OCI-LY7 (cell line): ENCODE results near the gene TMEM154. TPM values are rescaled to one million over a fixed set of nuclear protein-coding genes. Genes with fewer than 3 reads are reported as not detected.

Experiments
- BruUV-seq: library from RNA; stranded (reverse); fragments of 400-500 nt; replicated peaks from 2 replicates; lab custom pipeline; 2021; lab: Mats Ljungman, UMichigan
- CTCF ChIA-PET: fragments of 300-600 bp; sonication (Branson Sonifier 250); formaldehyde crosslinking; loops from one replicate; lab custom pipeline; 2022; ENCODE audit warnings: antibody characterized with exemption; ENCODE audit not compliant: unreplicated experiment; lab: Charles Lee
- POLR2A ChIA-PET: fragments of 300-600 bp; sonication (Branson Sonifier 250); formaldehyde crosslinking; loops from one replicate; lab custom pipeline; 2022; ENCODE audit warnings: antibody characterized with exemption; lab: Charles Lee
- DNase-seq: peaks from one replicate; pipeline ENCODE4 v3.0.0-alpha.2; 2015; ENCODE audit warnings: low spot score
- H2AFZ ChIP-seq: fragments of 200-600 bp; sonication (generic), shearing (Covaris generic); 2 replicates; pipeline ENCODE4 v1.6.1; 2014; ENCODE audit warnings: mild to moderate bottlenecking, antibody characterized with exemption, low read length, moderate library complexity
- H3K27ac ChIP-seq: fragments of 200-600 bp; sonication (generic); 2 replicates; pipeline ENCODE4 v1.5.1; 2014; ENCODE audit warnings: mixed run types, low read depth, mild to moderate bottlenecking, moderate library complexity, low read length, inconsistent platforms; ENCODE audit not compliant: poor library complexity, severe bottlenecking
- H3K36me3 ChIP-seq: fragments of 200-600 bp; sonication (generic); 2 replicates; pipeline ENCODE4 v1.6.1; 2014; ENCODE audit warnings: mild to moderate bottlenecking, antibody characterized with exemption, low read length, moderate library complexity, mixed read lengths; ENCODE audit not compliant: insufficient read depth
- H3K4me1 ChIP-seq: fragments of 200-600 bp; sonication (generic); 2 replicates; pipeline ENCODE4 v1.5.1; 2014; ENCODE audit warnings: mild to moderate bottlenecking, low read length; ENCODE audit not compliant: insufficient read depth, poor library complexity, severe bottlenecking
- H3K4me2 ChIP-seq: fragments of 200-600 bp; sonication (generic); 2 replicates; pipeline ENCODE4 v1.6.1; 2014; ENCODE audit warnings: mild to moderate bottlenecking, low read length
- H3K4me3 ChIP-seq: fragments of 200-600 bp; sonication (generic); 2 replicates; pipeline ENCODE4 v1.5.1; 2014; ENCODE audit warnings: mild to moderate bottlenecking, low read depth, low read length; ENCODE audit not compliant: poor library complexity, severe bottlenecking
- H3K79me2 ChIP-seq: fragments of 200-600 bp; sonication (generic); 2 replicates; pipeline ENCODE4 v1.6.1; 2016; ENCODE audit warnings: low read depth, mild to moderate bottlenecking, low read length, moderate library complexity, mixed read lengths; ENCODE audit not compliant: insufficient read depth
- H3K9me2 ChIP-seq: fragments of 200-600 bp; sonication (generic); 2 replicates; pipeline ENCODE4 v1.6.1; 2016; ENCODE audit warnings: mild to moderate bottlenecking, low read length, mixed read lengths; ENCODE audit not compliant: insufficient read depth
- H3K9me3 ChIP-seq: fragments of 200-600 bp; sonication (generic); 2 replicates; pipeline ENCODE4 v1.6.1; 2014; ENCODE audit warnings: mild to moderate bottlenecking, mixed run types, low read length, mixed read lengths
- H4K20me1 ChIP-seq: fragments of 200-600 bp; sonication (generic); 2 replicates; pipeline ENCODE4 v1.6.1; 2014; ENCODE audit warnings: mild to moderate bottlenecking, antibody characterized with exemption, low read length, moderate library complexity, mixed read lengths; ENCODE audit not compliant: insufficient read depth
- EZH2phosphoT487 ChIP-seq: fragments of 200-600 bp; sonication (generic); IDR thresholded peaks from 2 replicates; pipeline ENCODE4 v1.6.1; 2018; ENCODE audit warnings: low read depth, borderline replicate concordance, mild to moderate bottlenecking, mixed run types, antibody characterized with exemption, low read length, moderate library complexity, mixed read lengths
- intact Hi-C: fragments of 100-400 bp; cut with micrococcal nuclease; formaldehyde crosslinking; loops from one replicate; pipeline ENCODE4 v1.10.0; 2022; ENCODE audit not compliant: unreplicated experiment
- total RNA-seq, 2 experiments: library from RNA; depleted of rRNA in 1 of 2; stranded (reverse); fragments of >200 nt in 1 of 2; shearing (Covaris generic) in 1 of 2; gene quantifications; 2 replicates each; pipeline ENCODE4 v1.2.3, GENCODE V29; 2014 to 2022
- TF ChIP-seq, protein P1 (sequence below): fragments of 200-600 bp; sonication (generic); conservative IDR thresholded peaks from 2 replicates; pipeline ENCODE4 v1.5.1; 2014; ENCODE audit warnings: mild to moderate bottlenecking, antibody characterized with exemption, low read length, moderate library complexity, mixed read lengths

TMEM154 gene
- total RNA-seq, 2 experiments from 2014 or later = 17.6 to 59.6 TPM

- no peaks in the 10 kb centered on the region for H3K9me3 ChIP-seq
- DNase-seq = no peak
- intact Hi-C loops = no loop called here
- no peaks in the 10 kb centered on the region for H3K36me3 ChIP-seq
- H3K27ac ChIP-seq = no peak overlapping the region
- TF ChIP-seq, protein P1, sequence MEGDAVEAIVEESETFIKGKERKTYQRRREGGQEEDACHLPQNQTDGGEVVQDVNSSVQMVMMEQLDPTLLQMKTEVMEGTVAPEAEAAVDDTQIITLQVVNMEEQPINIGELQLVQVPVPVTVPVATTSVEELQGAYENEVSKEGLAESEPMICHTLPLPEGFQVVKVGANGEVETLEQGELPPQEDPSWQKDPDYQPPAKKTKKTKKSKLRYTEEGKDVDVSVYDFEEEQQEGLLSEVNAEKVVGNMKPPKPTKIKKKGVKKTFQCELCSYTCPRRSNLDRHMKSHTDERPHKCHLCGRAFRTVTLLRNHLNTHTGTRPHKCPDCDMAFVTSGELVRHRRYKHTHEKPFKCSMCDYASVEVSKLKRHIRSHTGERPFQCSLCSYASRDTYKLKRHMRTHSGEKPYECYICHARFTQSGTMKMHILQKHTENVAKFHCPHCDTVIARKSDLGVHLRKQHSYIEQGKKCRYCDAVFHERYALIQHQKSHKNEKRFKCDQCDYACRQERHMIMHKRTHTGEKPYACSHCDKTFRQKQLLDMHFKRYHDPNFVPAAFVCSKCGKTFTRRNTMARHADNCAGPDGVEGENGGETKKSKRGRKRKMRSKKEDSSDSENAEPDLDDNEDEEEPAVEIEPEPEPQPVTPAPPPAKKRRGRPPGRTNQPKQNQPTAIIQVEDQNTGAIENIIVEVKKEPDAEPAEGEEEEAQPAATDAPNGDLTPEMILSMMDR = no peak
- no peak for TF ChIP-seq EZH2phosphoT487
- POLR2A ChIA-PET = interaction anchor here (1.0 to 1.1 kb wide), 3 partner anchors 10 to 16 kb away, joined by 3 to 5 read pairs (median 3); no protein-coding TSS in a partner anchor
- no peak overlapping the region for H3K4me3 ChIP-seq
- CTCF ChIA-PET = interaction anchor here (0.6 kb wide), 1 partner anchor 73 kb away, joined by 3 read pairs; no protein-coding TSS in a partner anchor
- no TSS peak for BruUV-seq
- no peaks in the 10 kb centered on the region for H3K79me2 ChIP-seq
- H4K20me1 ChIP-seq = no peaks in the 10 kb centered on the region
- H3K9me2 ChIP-seq = no peaks in the 10 kb centered on the region
- H3K4me2 ChIP-seq = no peak overlapping the region
- no peak overlapping the region for H2AFZ ChIP-seq
- H3K4me1 ChIP-seq = peaks cover 1% of the 10 kb centered on the region
Measured at GRCh38 chr4:152572417-152573086, 107.2 kb downstream of the TMEM154 start.

DNA sequence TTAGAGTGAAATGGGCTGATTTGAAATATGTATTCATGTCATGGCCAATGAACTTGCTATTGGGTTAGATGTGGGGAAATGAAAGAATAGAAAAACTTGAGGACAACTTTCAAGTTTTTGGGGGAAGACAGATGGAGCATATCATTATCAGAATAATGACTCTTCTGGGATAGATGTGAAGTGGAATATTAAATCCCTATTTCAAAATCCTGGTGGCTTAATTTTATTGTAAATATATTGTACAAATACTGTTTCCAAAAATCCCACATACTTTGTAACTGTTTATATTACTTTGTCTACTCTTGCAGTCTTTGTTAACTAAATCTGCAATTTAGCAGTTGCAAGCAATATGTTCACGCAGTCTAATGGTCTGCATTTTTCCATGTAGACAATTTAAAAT lies 108.0 kb downstream of the TMEM154 start:
- DNase-seq = no peak
- POLR2A ChIA-PET = interaction anchor here (1.1 kb wide), 1 partner anchor 9 kb away, joined by 3 read pairs; no protein-coding TSS in a partner anchor
- BruUV-seq = no TSS peak
- intact Hi-C loops = no loop called here
- CTCF ChIA-PET = no interaction called here
- TF ChIP-seq, protein P1 = no peak
- no peak for TF ChIP-seq EZH2phosphoT487
- no peaks in the 10 kb centered on the region for H3K36me3 ChIP-seq
- H2AFZ ChIP-seq = no peak overlapping the region
- no peaks in the 10 kb centered on the region for H3K4me1 ChIP-seq
- no peaks in the 10 kb centered on the region for H3K9me2 ChIP-seq
- H3K9me3 ChIP-seq = no peaks in the 10 kb centered on the region
- H3K27ac ChIP-seq = no peak overlapping the region
- H4K20me1 ChIP-seq = no peaks in the 10 kb centered on the region
- H3K4me3 ChIP-seq = no peak overlapping the region
- no peaks in the 10 kb centered on the region for H3K79me2 ChIP-seq
- no peak overlapping the region for H3K4me2 ChIP-seq

DNA sequence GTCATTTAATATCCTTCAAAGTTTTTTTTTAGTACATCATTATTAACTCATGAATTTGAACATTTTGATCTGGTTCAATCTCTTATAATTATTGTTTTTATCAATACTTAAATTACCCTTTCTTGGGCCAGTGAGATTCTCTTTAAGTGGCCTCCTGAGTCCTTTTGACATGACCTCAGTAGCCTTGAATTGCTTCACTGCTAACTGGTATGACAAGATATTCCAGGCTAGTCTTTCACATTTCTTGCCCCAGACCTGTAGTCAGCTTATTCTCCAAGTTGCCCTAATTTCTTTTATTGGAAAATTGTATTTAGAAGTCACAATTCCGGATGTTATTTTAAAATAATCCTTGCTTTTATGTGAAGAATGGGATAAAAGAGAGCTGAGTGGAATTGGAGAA lies 108.5 kb downstream of the TMEM154 start:
- H3K36me3 ChIP-seq = no peaks in the 10 kb centered on the region
- H3K4me3 ChIP-seq = no peak overlapping the region
- intact Hi-C loops = no loop called here
- CTCF ChIA-PET = no interaction called here
- H3K79me2 ChIP-seq = no peaks in the 10 kb centered on the region
- POLR2A ChIA-PET = interaction anchor here (0.9 to 1.3 kb wide), 4 partner anchors 9 to 61 kb away, joined by 3 to 5 read pairs (median 4); no protein-coding TSS in a partner anchor
- H3K9me3 ChIP-seq = no peaks in the 10 kb centered on the region
- DNase-seq = no peak
- no peaks in the 10 kb centered on the region for H3K9me2 ChIP-seq
- no peak overlapping the region for H3K27ac ChIP-seq
- no peaks in the 10 kb centered on the region for H4K20me1 ChIP-seq
- no peak overlapping the region for H3K4me2 ChIP-seq
- no TSS peak for BruUV-seq
- no peak overlapping the region for H2AFZ ChIP-seq
- no peak for TF ChIP-seq EZH2phosphoT487
- TF ChIP-seq, protein P1 = no peak
- H3K4me1 ChIP-seq = no peaks in the 10 kb centered on the region
